Activated CD8-positive, alpha-beta memory T cell treated with anti-CD3 and anti-CD28 coated beads for 36 hours (primary cell): ENCODE measurements around the gene TRNAU1AP. TPM values are rescaled to one million over a fixed set of nuclear protein-coding genes. Genes with fewer than 3 reads are reported as not detected.

ENCODE experiments used
- total RNA-seq, 2 experiments: library from RNA; stranded (reverse); gene quantifications; one replicate each; pipeline ENCODE4 v1.2.3, GENCODE V29; 2021

TRNAU1AP gene
- total RNA-seq, 2 experiments from 2014 or later = 40.9 to 42.9 TPM

Other genes with a start within 250 kb of the TRNAU1AP start
- 10 to 100 TPM; 17.7 to 21.0 TPM for gene MED18, start 224.0 kb upstream of the TRNAU1AP start, total RNA-seq
- 10 to 100 TPM; 23.0 to 24.3 TPM for gene PHACTR4, start 183.3 kb upstream of the TRNAU1AP start, total RNA-seq
- gene RCC1, start 47.0 kb upstream of the TRNAU1AP start, total RNA-seq = 100 to 1,000 TPM; 120 to 127 TPM
- not detected for gene RAB42, start 39.2 kb downstream of the TRNAU1AP start, total RNA-seq
- gene TAF12, start 90.0 kb downstream of the TRNAU1AP start, total RNA-seq = 10 to 100 TPM; 31.0 to 31.2 TPM
- gene RNU11, start 95.5 kb downstream of the TRNAU1AP start, total RNA-seq = not detected
- 10 to 100 TPM; 21.4 to 21.8 TPM for gene GMEB1, start 115.7 kb downstream of the TRNAU1AP start, total RNA-seq
- 10 to 100 TPM; 88.6 to 91.0 TPM for gene YTHDF2, start 183.9 kb downstream of the TRNAU1AP start, total RNA-seq